ENCODE data around the gene OXT.
"Not testable (repeated sequence)": the region's sequence is repeated elsewhere in the genome, so short reads cannot be mapped to it uniquely, and the experiment has no call there.

The OXT gene

GRCh38 chr20:3109350-3110302, 38.2 kb downstream of the OXT start:
- DNase-seq (ENCODE audit: low read depth) = no peak

GRCh38 chr20:3111507-3111906, 40.1 kb downstream of the OXT start:
- no peak for DNase-seq (ENCODE audit: low read depth)

- no peak for DNase-seq (ENCODE audit: low read depth)
Observed at GRCh38 chr20:3111995-3112394, 40.6 kb downstream of the OXT start.

GRCh38 chr20:3115190-3116107, 44.0 kb downstream of the OXT start:
- DNase-seq (ENCODE audit: low read depth) = no peak

GRCh38 chr20:3116341-3116740, 44.9 kb downstream of the OXT start:
- no peak for DNase-seq (ENCODE audit: low read depth)

- DNase-seq (ENCODE audit: low read depth) = not testable (repeated sequence)
Observed at GRCh38 chr20:3117839-3118379, 46.5 kb downstream of the OXT start.

GRCh38 chr20:3119044-3119443, 47.6 kb downstream of the OXT start:
- DNase-seq (ENCODE audit: low read depth) = no peak

- no peak for DNase-seq (ENCODE audit: low read depth)
Observed at GRCh38 chr20:3121271-3121911, 50.0 kb downstream of the OXT start.

Data from activated T-helper 9 cell treated with anti-CD3 and anti-CD28 coated beads, Interleukin-2, amount 50 U/mL, for 16 hours (primary cell).